Measurements from ENCODE around the gene ANO10. TPM values are rescaled to one million over a fixed set of nuclear protein-coding genes. Genes with fewer than 3 reads are reported as not detected.
"Not testable (repeated sequence)": the region's sequence is repeated elsewhere in the genome, so short reads cannot be mapped to it uniquely, and the experiment has no call there.

ANO10 gene
- polyA plus RNA-seq, 2 donors: 17.7 to 19.8 TPM

DNA sequence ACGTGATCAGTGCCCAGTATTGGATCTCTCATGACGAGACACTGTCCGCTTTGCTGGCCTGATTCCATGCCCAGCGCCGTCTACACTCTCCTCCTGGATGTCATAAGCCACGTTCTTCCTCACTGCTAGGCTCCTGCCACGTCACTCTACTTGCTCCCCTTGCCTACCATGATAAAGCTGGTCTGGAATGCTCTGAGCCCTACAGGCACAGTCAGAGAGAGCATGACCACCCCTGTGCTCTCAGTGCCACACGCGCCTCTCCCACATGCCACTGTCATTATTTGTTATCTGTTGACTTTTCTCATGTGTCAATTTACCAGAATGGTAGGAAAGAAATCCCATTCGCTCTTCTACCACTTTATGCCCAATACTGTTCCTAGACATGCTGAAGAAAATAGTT is 148.6 kb downstream of the ANO10 start:
- H3K27ac ChIP-seq (ENCODE audit: low read depth in 2 of 2, low read length in 1 of 2): no peak overlapping the region
- H3K36me3 ChIP-seq (ENCODE audit: control insufficient read depth in 2 of 2, insufficient read depth in 2 of 2, low read length in 1 of 2): no peaks in the 10 kb centered on the region
- no peak overlapping the region for H3K4me3 ChIP-seq (ENCODE audit: low read depth in 1 of 2, low read length in 2 of 2)
- H3K27me3 ChIP-seq (ENCODE audit: control insufficient read depth in 1 of 2, insufficient read depth in 2 of 2, low read length in 2 of 2): no peaks in the 10 kb centered on the region
- no peaks in the 10 kb centered on the region for H3K9me3 ChIP-seq (ENCODE audit: control insufficient read depth in 2 of 2, insufficient read depth in 1 of 2, low read depth in 1 of 2, low read length in 1 of 2)
- no peaks in the 10 kb centered on the region for H3K4me1 ChIP-seq (ENCODE audit: control insufficient read depth in 2 of 2, insufficient read depth in 2 of 2, low read length in 1 of 2)
- WGBS, 2 donors: 91 to 93% methylated on average over 10 of the region's 10 CpGs

DNA sequence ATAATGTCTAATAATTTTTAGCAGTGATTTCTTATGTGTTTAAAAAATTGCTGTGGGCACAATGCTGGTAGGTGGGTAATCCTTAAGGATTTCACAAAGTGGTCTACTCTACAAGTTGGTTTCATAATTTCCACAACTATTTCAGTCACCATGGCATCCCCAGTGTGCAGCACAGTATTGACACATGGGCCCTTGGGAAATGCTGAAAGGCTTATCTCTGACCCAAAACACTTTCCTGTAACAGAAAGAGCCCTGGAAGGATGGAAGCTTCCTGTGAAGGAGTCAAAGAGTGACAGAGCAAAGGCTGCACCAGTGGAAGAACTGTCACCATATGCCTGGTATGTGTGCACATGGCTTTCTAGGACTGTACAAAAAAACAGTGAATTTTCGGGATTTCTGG is 153.7 kb downstream of the ANO10 start:
- H3K27ac ChIP-seq (ENCODE audit: low read depth in 2 of 2, low read length in 1 of 2): no peak overlapping the region
- no peaks in the 10 kb centered on the region for H3K9me3 ChIP-seq (ENCODE audit: control insufficient read depth in 2 of 2, insufficient read depth in 1 of 2, low read depth in 1 of 2, low read length in 1 of 2)
- no peaks in the 10 kb centered on the region for H3K4me1 ChIP-seq (ENCODE audit: control insufficient read depth in 2 of 2, insufficient read depth in 2 of 2, low read length in 1 of 2)
- H3K36me3 ChIP-seq (ENCODE audit: control insufficient read depth in 2 of 2, insufficient read depth in 2 of 2, low read length in 1 of 2): no peaks in the 10 kb centered on the region
- no peak overlapping the region for H3K4me3 ChIP-seq (ENCODE audit: low read depth in 1 of 2, low read length in 2 of 2)
- 81 to 91% methylated on average over 1 of the region's 1 CpG for WGBS, 2 donors
- no peaks in the 10 kb centered on the region for H3K27me3 ChIP-seq (ENCODE audit: control insufficient read depth in 1 of 2, insufficient read depth in 2 of 2, low read length in 2 of 2)

DNA sequence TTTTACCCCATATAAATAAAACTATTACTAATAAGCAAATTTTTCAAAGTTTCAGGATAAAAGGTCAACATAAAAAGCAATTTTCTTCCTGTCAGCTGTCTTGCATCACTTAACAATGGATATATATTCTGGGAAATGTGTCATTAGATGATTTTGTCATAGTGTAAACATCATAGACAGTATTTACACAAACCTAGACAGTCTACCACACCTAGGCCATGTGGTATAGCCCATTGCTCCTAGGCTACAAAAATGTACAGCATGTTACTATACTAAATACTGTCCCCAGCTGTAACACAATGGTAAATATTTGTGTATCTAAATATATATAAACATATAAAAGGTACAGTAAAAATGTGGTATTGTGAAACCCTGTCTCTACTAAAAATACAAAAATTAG is 156.7 kb downstream of the ANO10 start:
- Histone ChIP-seq H3K36me3 (ENCODE audit: control insufficient read depth in 2 of 2, insufficient read depth in 2 of 2, low read length in 1 of 2) (no peaks in the 10 kb centered on the region), H3K27me3 (ENCODE audit: control insufficient read depth in 1 of 2, insufficient read depth in 2 of 2, low read length in 2 of 2) (no peaks in the 10 kb centered on the region), H3K4me3 (ENCODE audit: low read depth in 1 of 2, low read length in 2 of 2) (no peak overlapping the region), H3K4me1 (ENCODE audit: control insufficient read depth in 2 of 2, insufficient read depth in 2 of 2, low read length in 1 of 2) (no peaks in the 10 kb centered on the region), H3K27ac (ENCODE audit: low read depth in 2 of 2, low read length in 1 of 2) (no peak overlapping the region), H3K9me3 (ENCODE audit: control insufficient read depth in 2 of 2, insufficient read depth in 1 of 2, low read depth in 1 of 2, low read length in 1 of 2) (no peaks in the 10 kb centered on the region)

DNA sequence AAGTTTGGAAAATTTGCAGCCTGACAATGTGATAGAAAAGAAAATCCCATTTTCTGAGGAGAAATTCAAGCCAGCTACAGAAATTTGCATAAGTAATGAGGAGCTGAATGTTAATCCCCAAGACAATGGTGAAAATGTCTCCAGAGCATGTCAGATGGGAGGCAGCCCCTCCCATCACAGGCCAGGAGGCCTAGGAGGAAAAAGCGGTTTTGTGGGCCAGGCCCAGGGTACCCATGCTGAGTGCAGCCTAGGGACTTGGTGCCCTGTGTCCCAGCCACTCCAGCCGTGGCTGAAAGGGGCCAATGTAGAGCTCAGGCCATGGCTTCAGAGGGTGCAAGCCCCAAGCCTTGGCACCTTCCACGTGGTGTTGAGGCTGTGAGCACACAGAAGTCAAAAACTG is 159.2 kb downstream of the ANO10 start:
- not testable (repeated sequence) for H3K4me1 ChIP-seq (ENCODE audit: control insufficient read depth in 2 of 2, insufficient read depth in 2 of 2, low read length in 1 of 2); H3K4me3 ChIP-seq (ENCODE audit: low read depth in 1 of 2, low read length in 2 of 2); H3K27me3 ChIP-seq (ENCODE audit: control insufficient read depth in 1 of 2, insufficient read depth in 2 of 2, low read length in 2 of 2); H3K36me3 ChIP-seq (ENCODE audit: control insufficient read depth in 2 of 2, insufficient read depth in 2 of 2, low read length in 1 of 2); H3K27ac ChIP-seq (ENCODE audit: low read depth in 2 of 2, low read length in 1 of 2); H3K9me3 ChIP-seq (ENCODE audit: control insufficient read depth in 2 of 2, insufficient read depth in 1 of 2, low read depth in 1 of 2, low read length in 1 of 2)
- 93% methylated on average over 3 of the region's 3 CpGs for WGBS, 2 donors

DNA sequence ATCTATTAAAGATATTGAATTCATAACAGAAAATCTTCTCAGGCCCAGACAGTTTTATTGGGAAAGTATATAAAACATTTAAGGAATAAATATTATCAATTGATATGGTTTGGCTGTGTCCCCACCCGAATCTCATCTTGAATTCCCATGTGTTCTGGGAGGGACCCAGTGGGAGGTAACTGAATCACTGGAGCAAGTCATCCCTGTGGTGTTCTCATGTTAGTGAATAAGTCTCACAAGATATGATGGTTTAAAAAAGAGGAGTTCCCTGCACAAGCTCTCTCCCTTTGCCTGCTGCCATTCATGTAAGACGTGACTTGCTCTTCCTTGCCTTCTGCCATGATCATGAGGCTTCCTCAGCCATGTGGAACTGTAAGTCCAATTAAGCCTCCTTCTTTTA is 160.5 kb downstream of the ANO10 start:
- Histone ChIP-seq H3K4me1 (ENCODE audit: control insufficient read depth in 2 of 2, insufficient read depth in 2 of 2, low read length in 1 of 2) (no peaks in the 10 kb centered on the region), H3K4me3 (ENCODE audit: low read depth in 1 of 2, low read length in 2 of 2) (no peak overlapping the region), H3K9me3 (ENCODE audit: control insufficient read depth in 2 of 2, insufficient read depth in 1 of 2, low read depth in 1 of 2, low read length in 1 of 2) (no peaks in the 10 kb centered on the region), H3K27ac (ENCODE audit: low read depth in 2 of 2, low read length in 1 of 2) (no peak overlapping the region), H3K36me3 (ENCODE audit: control insufficient read depth in 2 of 2, insufficient read depth in 2 of 2, low read length in 1 of 2) (no peaks in the 10 kb centered on the region), H3K27me3 (ENCODE audit: control insufficient read depth in 1 of 2, insufficient read depth in 2 of 2, low read length in 2 of 2) (no peaks in the 10 kb centered on the region)
- WGBS, 2 donors: 90 to 95% methylated on average over 2 of the region's 2 CpGs

DNA sequence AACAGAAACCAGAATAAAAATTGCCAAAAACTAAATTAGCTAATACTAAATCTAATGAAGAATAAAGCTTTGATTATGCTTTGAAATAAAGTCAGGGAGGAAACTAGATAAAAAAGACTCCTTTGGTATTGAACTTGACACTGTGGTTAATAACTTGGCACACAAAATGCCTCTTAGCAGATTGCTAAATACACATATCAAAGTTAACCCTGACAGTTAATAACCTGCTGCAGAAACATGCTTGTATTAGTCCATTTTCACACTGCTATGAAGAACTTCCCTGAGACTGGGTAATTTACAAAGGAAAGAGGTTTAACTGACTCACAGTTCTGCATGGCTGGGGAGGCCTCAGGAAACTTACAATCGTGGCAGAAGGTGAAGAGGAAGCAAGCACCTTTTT is 164.8 kb downstream of the ANO10 start:
- H3K27ac ChIP-seq (ENCODE audit: low read depth in 2 of 2, low read length in 1 of 2); H3K36me3 ChIP-seq (ENCODE audit: control insufficient read depth in 2 of 2, insufficient read depth in 2 of 2, low read length in 1 of 2); H3K27me3 ChIP-seq (ENCODE audit: control insufficient read depth in 1 of 2, insufficient read depth in 2 of 2, low read length in 2 of 2); H3K9me3 ChIP-seq (ENCODE audit: control insufficient read depth in 2 of 2, insufficient read depth in 1 of 2, low read depth in 1 of 2, low read length in 1 of 2); H3K4me3 ChIP-seq (ENCODE audit: low read depth in 1 of 2, low read length in 2 of 2); H3K4me1 ChIP-seq (ENCODE audit: control insufficient read depth in 2 of 2, insufficient read depth in 2 of 2, low read length in 1 of 2): not testable (repeated sequence)
- WGBS, 2 donors: 20 to 26% methylated on average over 1 of the region's 1 CpG

DNA sequence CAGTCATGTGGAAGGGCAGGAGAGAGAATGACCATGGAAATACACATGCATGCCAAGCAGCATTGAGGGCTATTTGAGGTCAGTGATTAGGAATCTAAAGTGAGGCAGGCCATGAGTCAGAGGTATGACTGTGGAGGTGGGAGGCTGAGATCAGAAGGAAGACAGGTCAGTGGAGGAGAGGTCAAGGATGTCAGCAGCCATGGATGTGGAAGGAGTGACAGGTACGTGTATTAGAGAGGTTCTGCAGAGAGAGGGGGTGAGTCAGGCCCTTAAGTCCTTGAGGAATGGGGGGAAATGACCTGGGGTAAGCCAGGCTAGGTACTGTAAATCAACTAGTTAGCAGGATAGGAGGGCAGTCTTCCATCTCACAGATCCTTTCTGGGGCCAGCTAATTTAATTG is 166.6 kb downstream of the ANO10 start:
- Histone ChIP-seq H3K27ac (ENCODE audit: low read depth in 2 of 2, low read length in 1 of 2) (no peak overlapping the region), H3K27me3 (ENCODE audit: control insufficient read depth in 1 of 2, insufficient read depth in 2 of 2, low read length in 2 of 2) (no peaks in the 10 kb centered on the region), H3K4me1 (ENCODE audit: control insufficient read depth in 2 of 2, insufficient read depth in 2 of 2, low read length in 1 of 2) (peaks cover 0 to 4% of the 10 kb centered on the region in 2 donors), H3K9me3 (ENCODE audit: control insufficient read depth in 2 of 2, insufficient read depth in 1 of 2, low read depth in 1 of 2, low read length in 1 of 2) (no peaks in the 10 kb centered on the region), H3K4me3 (ENCODE audit: low read depth in 1 of 2, low read length in 2 of 2) (no peak overlapping the region), H3K36me3 (ENCODE audit: control insufficient read depth in 2 of 2, insufficient read depth in 2 of 2, low read length in 1 of 2) (peaks cover 0 to 3% of the 10 kb centered on the region in 2 donors)
- WGBS, 2 donors: 46 to 52% methylated on average over 1 of the region's 1 CpG

DNA sequence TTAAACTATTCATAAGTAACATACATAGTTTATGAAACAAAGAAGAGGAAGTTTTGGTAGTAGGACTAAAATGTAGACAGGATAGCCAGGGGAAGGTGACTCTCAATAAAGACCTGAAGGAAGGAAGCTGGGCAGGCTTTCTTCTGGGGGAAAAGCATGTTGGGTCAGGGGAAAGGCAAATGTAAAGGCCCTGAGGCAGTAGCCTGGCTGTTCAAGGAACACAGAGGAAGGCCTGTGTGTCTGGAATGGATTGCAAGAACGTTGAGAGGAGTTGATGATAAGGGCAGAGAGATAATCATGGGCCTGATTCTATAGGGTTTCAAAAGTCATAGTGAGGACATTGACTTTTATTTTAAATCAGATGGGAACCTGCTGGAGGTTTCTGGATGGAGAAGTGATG is 167.8 kb downstream of the ANO10 start:
- Histone ChIP-seq H3K4me1 (ENCODE audit: control insufficient read depth in 2 of 2, insufficient read depth in 2 of 2, low read length in 1 of 2) (peaks cover 0 to 4% of the 10 kb centered on the region in 2 donors), H3K4me3 (ENCODE audit: low read depth in 1 of 2, low read length in 2 of 2) (no peak overlapping the region), H3K36me3 (ENCODE audit: control insufficient read depth in 2 of 2, insufficient read depth in 2 of 2, low read length in 1 of 2) (peaks cover 0 to 3% of the 10 kb centered on the region in 2 donors), H3K27ac (ENCODE audit: low read depth in 2 of 2, low read length in 1 of 2) (no peak overlapping the region), H3K9me3 (ENCODE audit: control insufficient read depth in 2 of 2, insufficient read depth in 1 of 2, low read depth in 1 of 2, low read length in 1 of 2) (no peaks in the 10 kb centered on the region), H3K27me3 (ENCODE audit: control insufficient read depth in 1 of 2, insufficient read depth in 2 of 2, low read length in 2 of 2) (no peaks in the 10 kb centered on the region)
- WGBS, 2 donors: 68 to 74% methylated on average over 1 of the region's 1 CpG

DNA sequence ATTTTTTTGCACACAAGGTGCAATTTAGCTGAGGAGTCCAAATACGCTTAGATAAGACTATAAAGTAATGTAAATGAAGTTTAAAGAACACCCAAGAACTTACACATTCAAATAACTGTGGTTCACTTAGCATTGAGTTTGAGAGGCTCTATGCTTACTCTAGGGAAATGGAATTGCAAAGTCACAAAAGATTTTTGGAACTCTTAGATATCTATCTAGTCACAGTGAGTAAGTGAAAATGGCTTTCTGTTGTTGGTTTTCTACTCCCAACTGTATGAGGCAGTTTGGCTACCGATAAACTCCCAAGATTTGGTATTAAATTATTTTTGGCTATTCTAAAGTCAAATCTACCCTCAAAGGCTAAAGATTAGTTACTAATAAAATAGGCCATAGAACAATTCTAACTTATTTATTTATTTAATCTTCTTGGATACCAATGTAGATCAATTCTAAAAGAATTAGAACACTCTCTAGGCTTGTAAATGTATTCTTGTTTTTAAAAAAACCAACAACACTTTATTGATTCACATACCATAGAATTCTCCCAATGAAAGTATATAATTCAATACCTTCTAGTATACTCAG is 170.0 kb downstream of the ANO10 start:
- Histone ChIP-seq H3K27ac (ENCODE audit: low read depth in 2 of 2, low read length in 1 of 2) (no peak overlapping the region), H3K36me3 (ENCODE audit: control insufficient read depth in 2 of 2, insufficient read depth in 2 of 2, low read length in 1 of 2) (peaks cover 0 to 3% of the 10 kb centered on the region in 2 donors), H3K27me3 (ENCODE audit: control insufficient read depth in 1 of 2, insufficient read depth in 2 of 2, low read length in 2 of 2) (no peaks in the 10 kb centered on the region), H3K4me3 (ENCODE audit: low read depth in 1 of 2, low read length in 2 of 2) (no peak overlapping the region), H3K4me1 (ENCODE audit: control insufficient read depth in 2 of 2, insufficient read depth in 2 of 2, low read length in 1 of 2) (peaks cover 0 to 4% of the 10 kb centered on the region in 2 donors), H3K9me3 (ENCODE audit: control insufficient read depth in 2 of 2, insufficient read depth in 1 of 2, low read depth in 1 of 2, low read length in 1 of 2) (no peaks in the 10 kb centered on the region)
- WGBS, 2 donors: 94 to 98% methylated on average over 2 of the region's 2 CpGs

DNA sequence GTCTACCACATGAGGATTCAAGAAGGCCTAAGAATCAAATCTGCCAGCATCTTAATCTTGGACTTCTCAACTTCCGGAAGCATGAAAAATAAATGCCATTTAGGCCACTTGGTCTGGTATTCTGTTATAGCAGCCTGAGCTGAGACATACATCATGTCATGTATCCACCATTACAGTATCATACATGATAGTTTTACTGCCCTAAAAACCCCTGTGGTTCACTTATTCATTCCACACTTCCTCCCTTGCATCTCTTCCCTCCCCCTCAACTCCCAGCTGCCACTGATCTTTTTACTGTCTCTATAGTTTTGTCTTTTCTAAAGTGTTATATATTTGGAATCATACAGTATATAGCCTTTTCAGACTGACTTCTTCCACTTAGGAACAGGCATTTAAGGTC is 173.7 kb downstream of the ANO10 start:
- no peaks in the 10 kb centered on the region for H3K36me3 ChIP-seq (ENCODE audit: control insufficient read depth in 2 of 2, insufficient read depth in 2 of 2, low read length in 1 of 2)
- H3K9me3 ChIP-seq (ENCODE audit: control insufficient read depth in 2 of 2, insufficient read depth in 1 of 2, low read depth in 1 of 2, low read length in 1 of 2): no peaks in the 10 kb centered on the region
- H3K27ac ChIP-seq (ENCODE audit: low read depth in 2 of 2, low read length in 1 of 2): no peak overlapping the region
- no peak overlapping the region for H3K4me3 ChIP-seq (ENCODE audit: low read depth in 1 of 2, low read length in 2 of 2)
- 100% methylated on average over 1 of the region's 1 CpG for WGBS, 2 donors
- H3K27me3 ChIP-seq (ENCODE audit: control insufficient read depth in 1 of 2, insufficient read depth in 2 of 2, low read length in 2 of 2): no peaks in the 10 kb centered on the region
- no peaks in the 10 kb centered on the region for H3K4me1 ChIP-seq (ENCODE audit: control insufficient read depth in 2 of 2, insufficient read depth in 2 of 2, low read length in 1 of 2)

All from esophagus (tissue), 2 donors.